PC-3 (cell line): ENCODE measurements around the gene ATPAF1. TPM values are rescaled to one million over a fixed set of nuclear protein-coding genes. Genes with fewer than 3 reads are reported as not detected.

Source experiments
- ATAC-seq: fragments of 200-7000 bp; cut with Tn5 transposase; 2 replicates; pipeline ENCODE4 v1.9.1; 2020; ENCODE audit warnings: mild to moderate bottlenecking, moderate library complexity
- BruUV-seq: library from RNA; stranded (reverse); fragments of 400-500 nt; replicated peaks from 2 replicates; lab custom pipeline; 2021; lab: Mats Ljungman, UMichigan
- CTCF ChIA-PET: fragments of 300-600 bp; sonication (Branson Sonifier 250); formaldehyde crosslinking; loops from one replicate; lab custom pipeline; 2022; ENCODE audit warnings: antibody characterized with exemption; lab: Charles Lee
- POLR2A ChIA-PET: fragments of 300-600 bp; sonication (Branson Sonifier 250); formaldehyde crosslinking; loops from one replicate; lab custom pipeline; 2022; ENCODE audit warnings: antibody characterized with exemption; ENCODE audit not compliant: unreplicated experiment; lab: Charles Lee
- DNase-seq: peaks from one replicate; pipeline ENCODE4 v3.0.0-alpha.2; 2015
- H2AFZ ChIP-seq: fragments of 300-600 bp; sonication (generic); 2 replicates; pipeline ENCODE4 v1.6.0; 2016; ENCODE audit warnings: antibody characterized with exemption, low read length
- H3F3A ChIP-seq: fragments of 300-600 bp; sonication (generic); one replicate; pipeline ENCODE4 v1.6.0; 2017; ENCODE audit warnings: antibody characterized with exemption, low read length, control low read depth, mild to moderate bottlenecking; ENCODE audit not compliant: unreplicated experiment
- H3K27ac ChIP-seq: fragments of 300-600 bp; sonication (generic); 2 replicates; pipeline ENCODE4 v1.5.1; 2016; ENCODE audit warnings: mild to moderate bottlenecking, low read length
- H3K27me3 ChIP-seq: fragments of 300-600 bp; sonication (generic); 2 replicates; pipeline ENCODE4 v1.6.1; 2016; ENCODE audit warnings: low read length, mixed read lengths
- H3K36me3 ChIP-seq: fragments of 300-600 bp; sonication (generic); 2 replicates; pipeline ENCODE4 v1.6.1; 2016; ENCODE audit warnings: low read depth, mixed run types, low read length, mixed read lengths
- H3K4me1 ChIP-seq: fragments of 300-600 bp; sonication (generic); 2 replicates; pipeline ENCODE4 v1.5.1; 2016; ENCODE audit warnings: low read length; ENCODE audit not compliant: insufficient read depth
- H3K4me2 ChIP-seq: fragments of 300-600 bp; sonication (generic); 2 replicates; pipeline ENCODE4 v1.6.0; 2016; ENCODE audit warnings: low read length
- H3K4me3 ChIP-seq: fragments of 300-600 bp; sonication (generic); 2 replicates; pipeline ENCODE4 v1.5.1; 2016; ENCODE audit warnings: mild to moderate bottlenecking, low read length, mixed read lengths
- H3K79me2 ChIP-seq: fragments of 300-600 bp; sonication (generic); 2 replicates; pipeline ENCODE4 v1.6.1; 2017; ENCODE audit warnings: low read length, mixed read lengths
- H3K9ac ChIP-seq: fragments of 300-600 bp; sonication (generic); 2 replicates; pipeline ENCODE4 v1.6.0; 2016; ENCODE audit warnings: mild to moderate bottlenecking, low read length
- H3K9me2 ChIP-seq: fragments of 300-600 bp; sonication (generic); replicated peaks from 2 replicates; pipeline ENCODE4 v1.6.1; 2016; ENCODE audit warnings: mixed run types, low read length, mixed read lengths
- H3K9me3 ChIP-seq: fragments of 300-600 bp; sonication (generic); 2 replicates; pipeline ENCODE4 v1.6.1; 2016; ENCODE audit warnings: low read length, mixed read lengths
- H4K20me1 ChIP-seq: fragments of 300-600 bp; sonication (generic); 2 replicates; pipeline ENCODE4 v1.6.1; 2016; ENCODE audit warnings: low read length, mixed read lengths
- CTCF ChIP-seq: fragments of 300-600 bp; sonication (generic); conservative IDR thresholded peaks from 2 replicates; pipeline ENCODE4 v1.5.1; 2017; ENCODE audit warnings: antibody characterized with exemption, low read depth, mild to moderate bottlenecking, low read length
- EZH2 ChIP-seq: fragments of 300-600 bp; sonication (generic); IDR thresholded peaks from one replicate; pipeline ENCODE4 v1.6.1; 2017; ENCODE audit warnings: antibody characterized with exemption, mild to moderate bottlenecking, low read length; ENCODE audit not compliant: unreplicated experiment
- EZH2phosphoT487 ChIP-seq: fragments of 300-600 bp; sonication (generic); IDR thresholded peaks from 2 replicates; pipeline ENCODE4 v1.6.1; 2018; ENCODE audit warnings: mild to moderate bottlenecking, antibody characterized with exemption, low read length, borderline replicate concordance
- intact Hi-C: fragments of 100-400 bp; cut with micrococcal nuclease; formaldehyde crosslinking; loops from 2 replicates; pipeline ENCODE4 v1.9.0; 2023
- total RNA-seq: library from RNA; depleted of rRNA; stranded (reverse); fragments of >200 nt; gene quantifications from 2 replicates; pipeline ENCODE4 v1.2.3, GENCODE V29; 2014

The ATPAF1 gene
- total RNA-seq, 1 experiment from 2014 or later = 68.3 TPM

GRCh38 chr1:46589529-46589928 lies 78.6 kb downstream of the ATPAF1 start:
- BruUV-seq = no TSS peak
- Histone ChIP-seq H3K27ac (no peak overlapping the region), H2AFZ (no peak overlapping the region), H3K9me3 (no peaks in the 10 kb centered on the region), H4K20me1 (no peaks in the 10 kb centered on the region), H3K79me2 (no peaks in the 10 kb centered on the region), H3K4me2 (no peak overlapping the region), H3K36me3 (peaks cover 30% of the 10 kb centered on the region), H3K27me3 (no peaks in the 10 kb centered on the region), H3K4me1 (no peaks in the 10 kb centered on the region), H3F3A (no peaks in the 10 kb centered on the region), H3K9ac (no peak overlapping the region), H3K9me2 (no peaks in the 10 kb centered on the region), H3K4me3 (no peak overlapping the region)
- no peak for TF ChIP-seq EZH2
- TF ChIP-seq EZH2phosphoT487 = no peak
- TF ChIP-seq CTCF = no peak
- intact Hi-C loops = no loop called here
- DNase-seq (no peak), ATAC-seq (no peak)
- POLR2A ChIA-PET = no interaction called here
- CTCF ChIA-PET = no interaction called here

GRCh38 chr1:46587069-46587468 lies 81.1 kb downstream of the ATPAF1 start:
- TF ChIP-seq CTCF = no peak
- no peak for TF ChIP-seq EZH2
- TF ChIP-seq EZH2phosphoT487 = no peak
- Histone ChIP-seq H3K27me3 (no peaks in the 10 kb centered on the region), H3K9me3 (no peaks in the 10 kb centered on the region), H4K20me1 (no peaks in the 10 kb centered on the region), H3K27ac (no peak overlapping the region), H3K4me2 (no peak overlapping the region), H3K79me2 (no peaks in the 10 kb centered on the region), H2AFZ (no peak overlapping the region), H3K4me3 (no peak overlapping the region), H3K9me2 (no peaks in the 10 kb centered on the region), H3F3A (no peaks in the 10 kb centered on the region), H3K4me1 (no peaks in the 10 kb centered on the region), H3K9ac (no peak overlapping the region), H3K36me3 (peaks cover 31% of the 10 kb centered on the region)
- no TSS peak for BruUV-seq
- ATAC-seq = no peak
- intact Hi-C loops = no loop called here
- DNase-seq = no peak
- CTCF ChIA-PET = no interaction called here
- POLR2A ChIA-PET = no interaction called here

- Histone ChIP-seq H3K4me1 (no peaks in the 10 kb centered on the region), H3K27ac (no peak overlapping the region)
Observed at GRCh38 chr1:46585312-46585938, 82.7 kb downstream of the ATPAF1 start.

More at GRCh38 chr1:46585312-46585938, 82.7 kb downstream of the ATPAF1 start:
- no peaks in the 10 kb centered on the region for H3K9me2 ChIP-seq
- no peaks in the 10 kb centered on the region for H3K9me3 ChIP-seq
- H3K9ac ChIP-seq = no peak overlapping the region
- no peaks in the 10 kb centered on the region for H3K27me3 ChIP-seq
- TF ChIP-seq EZH2 (no peak), EZH2phosphoT487 (no peak), CTCF (no peak)
- no peak for ATAC-seq
- ChIA-PET CTCF (no interaction called here), POLR2A (no interaction called here)
- no peak overlapping the region for H3K4me2 ChIP-seq
- no peaks in the 10 kb centered on the region for H3F3A ChIP-seq
- no peaks in the 10 kb centered on the region for H3K79me2 ChIP-seq
- no peaks in the 10 kb centered on the region for H4K20me1 ChIP-seq
- H3K4me3 ChIP-seq = no peak overlapping the region
- DNase-seq = no peak
- H3K36me3 ChIP-seq = peaks cover 33% of the 10 kb centered on the region
- intact Hi-C loops = no loop called here
- H2AFZ ChIP-seq = no peak overlapping the region
- BruUV-seq = no TSS peak
